HUES48 (cell line): ENCODE results near the gene KRT9.
"Not testable (repeated sequence)": the region's sequence is repeated elsewhere in the genome, so short reads cannot be mapped to it uniquely, and the experiment has no call there.

Experiments used
- H3K27ac ChIP-seq: one replicate; pipeline ENCODE4 v1.7.0; 2013; ENCODE audit warnings: low read depth, low read length, inconsistent platforms
- H3K27me3 ChIP-seq: 2 replicates; pipeline ENCODE4 v1.6.1; 2013; ENCODE audit warnings: mild to moderate bottlenecking, low read length; ENCODE audit not compliant: control insufficient read depth, insufficient read depth
- H3K36me3 ChIP-seq: 2 replicates; pipeline ENCODE4 v1.6.1; 2013; ENCODE audit warnings: low read length; ENCODE audit not compliant: control insufficient read depth, insufficient read depth
- H3K4me1 ChIP-seq: 2 replicates; pipeline ENCODE4 v1.6.1; 2013; ENCODE audit warnings: mild to moderate bottlenecking, low read length; ENCODE audit not compliant: control insufficient read depth, insufficient read depth
- H3K4me3 ChIP-seq: 2 replicates; pipeline ENCODE4 v1.5.1; 2013; ENCODE audit warnings: mild to moderate bottlenecking, low read depth, low read length
- H3K9ac ChIP-seq: 2 replicates; pipeline ENCODE4 v1.6.1; 2013; ENCODE audit warnings: mild to moderate bottlenecking, low read depth, low read length, moderate library complexity
- H3K9me3 ChIP-seq: 2 replicates; pipeline ENCODE4 v1.6.1; 2013; ENCODE audit warnings: low read length; ENCODE audit not compliant: control insufficient read depth, insufficient read depth

Gene KRT9

GRCh38 chr17:41571561-41572434 is at the start of gene KRT9:
Gene KRT9 (minus strand): TSS chr17:41572059. CDS start chr17:41571992, 67 bp downstream.
- H3K9ac ChIP-seq, result no peak within 1 kb of the TSS
- H3K4me3 ChIP-seq, result no peak within 1 kb of the TSS
- no peaks in the 10 kb centered on the region for H3K4me1 ChIP-seq
- no peaks in the 10 kb centered on the region for H3K27me3 ChIP-seq
- no peaks in the 10 kb centered on the region for H3K9me3 ChIP-seq
- no peak within 1 kb of the TSS for H3K27ac ChIP-seq
- no peaks in the 10 kb centered on the region for H3K36me3 ChIP-seq

- H3K4me1 ChIP-seq, H3K27me3 ChIP-seq, H3K9ac ChIP-seq, H3K4me3 ChIP-seq, H3K27ac ChIP-seq, H3K9me3 ChIP-seq, H3K36me3 ChIP-seq: not testable (repeated sequence)
These were observed 49.6 kb upstream of the KRT9 start for GRCh38 chr17:41621435-41621817.

- no peaks in the 10 kb centered on the region for H3K4me1 ChIP-seq
- H3K4me3 ChIP-seq, result no peak overlapping the region
- H3K9me3 ChIP-seq, result no peaks in the 10 kb centered on the region
- no peak overlapping the region for H3K9ac ChIP-seq
- no peak overlapping the region for H3K27ac ChIP-seq
- H3K36me3 ChIP-seq, result no peaks in the 10 kb centered on the region
- no peaks in the 10 kb centered on the region for H3K27me3 ChIP-seq
These were observed 49.0 kb upstream of the KRT9 start for GRCh38 chr17:41620583-41621434.

GRCh38 chr17:41619927-41620582 is 48.2 kb upstream of the KRT9 start:
- not testable (repeated sequence) for H3K27ac ChIP-seq, H3K9me3 ChIP-seq, H3K36me3 ChIP-seq, H3K4me1 ChIP-seq, H3K4me3 ChIP-seq, H3K9ac ChIP-seq, H3K27me3 ChIP-seq

GRCh38 chr17:41619036-41619926 is 47.4 kb upstream of the KRT9 start:
- Histone ChIP-seq H3K4me1 (no peaks in the 10 kb centered on the region), H3K27me3 (no peaks in the 10 kb centered on the region), H3K9ac (no peak overlapping the region), H3K4me3 (no peak overlapping the region), H3K9me3 (no peaks in the 10 kb centered on the region), H3K36me3 (no peaks in the 10 kb centered on the region), H3K27ac (no peak overlapping the region)

- Histone ChIP-seq H3K9me3 (no peaks in the 10 kb centered on the region), H3K36me3 (no peaks in the 10 kb centered on the region), H3K4me3 (no peak overlapping the region), H3K9ac (no peak overlapping the region), H3K4me1 (no peaks in the 10 kb centered on the region), H3K27me3 (no peaks in the 10 kb centered on the region), H3K27ac (no peak overlapping the region)
These were observed 46.6 kb upstream of the KRT9 start for GRCh38 chr17:41618341-41619035.

GRCh38 chr17:41617698-41618097 is 45.8 kb upstream of the KRT9 start:
- Histone ChIP-seq H3K4me1 (no peaks in the 10 kb centered on the region), H3K9ac (no peak overlapping the region), H3K36me3 (no peaks in the 10 kb centered on the region), H3K4me3 (no peak overlapping the region), H3K27me3 (no peaks in the 10 kb centered on the region), H3K27ac (no peak overlapping the region), H3K9me3 (no peaks in the 10 kb centered on the region)

- no peaks in the 10 kb centered on the region for H3K27me3 ChIP-seq
- H3K9me3 ChIP-seq, result no peaks in the 10 kb centered on the region
- no peak overlapping the region for H3K27ac ChIP-seq
- H3K4me1 ChIP-seq, result no peaks in the 10 kb centered on the region
- no peak overlapping the region for H3K9ac ChIP-seq
- H3K4me3 ChIP-seq, result no peak overlapping the region
- H3K36me3 ChIP-seq, result no peaks in the 10 kb centered on the region
These were observed 45.3 kb upstream of the KRT9 start for GRCh38 chr17:41617136-41617535.

- H3K27ac ChIP-seq, H3K4me1 ChIP-seq, H3K9ac ChIP-seq, H3K4me3 ChIP-seq, H3K36me3 ChIP-seq, H3K9me3 ChIP-seq, H3K27me3 ChIP-seq: not testable (repeated sequence)
These were observed 44.6 kb upstream of the KRT9 start for GRCh38 chr17:41616486-41616885.

- no peaks in the 10 kb centered on the region for H3K9me3 ChIP-seq
- H3K4me3 ChIP-seq, result no peak overlapping the region
- H3K36me3 ChIP-seq, result no peaks in the 10 kb centered on the region
- H3K4me1 ChIP-seq, result no peaks in the 10 kb centered on the region
- H3K27me3 ChIP-seq, result no peaks in the 10 kb centered on the region
- no peak overlapping the region for H3K27ac ChIP-seq
- no peak overlapping the region for H3K9ac ChIP-seq
These were observed 43.6 kb upstream of the KRT9 start for GRCh38 chr17:41615454-41615853.
